ENCODE results near the gene LRRC3C.
A peak's percentile ranks its signal among the peaks of the same experiment; 100 is the strongest.

The LRRC3C gene

GRCh38 chr17:39937447-39937846, 9.9 kb downstream of the LRRC3C start:
- TF ChIP-seq CTCF (IDR thresholded peaks at IDR 0.05; ENCODE audit: extremely low read depth, insufficient read depth, missing control alignments) = no peak
- no peak for DNase-seq (ENCODE audit: low spot score)
- in situ Hi-C loops (cut with MboI; ENCODE audit: low pct_unique_long_range_greater_than_20kb, low sequenced_read_pairs, unreplicated experiment) = no loop called here

- TF ChIP-seq CTCF (IDR thresholded peaks at IDR 0.05; ENCODE audit: extremely low read depth, insufficient read depth, missing control alignments) = peak; percentile 20
- DNase-seq (ENCODE audit: low spot score) = peak; percentile 69
- in situ Hi-C loops (cut with MboI; ENCODE audit: low pct_unique_long_range_greater_than_20kb, low sequenced_read_pairs, unreplicated experiment) = no loop called here
Observed at GRCh38 chr17:39938140-39938869, 10.8 kb downstream of the LRRC3C start.

GRCh38 chr17:39939106-39939505, 11.6 kb downstream of the LRRC3C start:
- no peak for TF ChIP-seq CTCF (IDR thresholded peaks at IDR 0.05; ENCODE audit: extremely low read depth, insufficient read depth, missing control alignments)
- in situ Hi-C loops (cut with MboI; ENCODE audit: low pct_unique_long_range_greater_than_20kb, low sequenced_read_pairs, unreplicated experiment) = no loop called here

GRCh38 chr17:39939588-39940419, 12.3 kb downstream of the LRRC3C start:
- DNase-seq (ENCODE audit: low spot score) = peak; percentile 75
- peak; percentile 43 for TF ChIP-seq CTCF (IDR thresholded peaks at IDR 0.05; ENCODE audit: extremely low read depth, insufficient read depth, missing control alignments)
- in situ Hi-C loops (cut with MboI; ENCODE audit: low pct_unique_long_range_greater_than_20kb, low sequenced_read_pairs, unreplicated experiment) = no loop called here

More at GRCh38 chr17:39939106-39939505, 11.6 kb downstream of the LRRC3C start:
- no peak for DNase-seq (ENCODE audit: low spot score)

- no peak for DNase-seq (ENCODE audit: low spot score)
- in situ Hi-C loops (cut with MboI; ENCODE audit: low pct_unique_long_range_greater_than_20kb, low sequenced_read_pairs, unreplicated experiment) = no loop called here
- TF ChIP-seq CTCF (IDR thresholded peaks at IDR 0.05; ENCODE audit: extremely low read depth, insufficient read depth, missing control alignments) = no peak
Observed at GRCh38 chr17:39943702-39944392, 16.3 kb downstream of the LRRC3C start.

GRCh38 chr17:39944393-39944711, 16.8 kb downstream of the LRRC3C start:
- no peak for TF ChIP-seq CTCF (IDR thresholded peaks at IDR 0.05; ENCODE audit: extremely low read depth, insufficient read depth, missing control alignments)
- no peak for DNase-seq (ENCODE audit: low spot score)
- in situ Hi-C loops (cut with MboI; ENCODE audit: low pct_unique_long_range_greater_than_20kb, low sequenced_read_pairs, unreplicated experiment) = no loop called here

Data from GM13977 (cell line).